HFF-Myc (cell line): ENCODE measurements around the gene PACS1.
A peak's percentile ranks its signal among the peaks of the same experiment; 100 is the strongest.

Experiments used
- DNase-seq: peaks from one replicate; pipeline ENCODE4 v3.0.0-alpha.2; 2011; ENCODE audit warnings: low read depth; ENCODE audit errors: extremely low read depth
- H3K4me3 ChIP-seq: replicated peaks from 2 replicates; pipeline ENCODE4 v1.5.1; 2011; ENCODE audit warnings: low read depth, mild to moderate bottlenecking, control low read depth, low read length
- TF ChIP-seq, protein P1 (sequence below): IDR thresholded peaks from 2 replicates; pipeline ENCODE4 v1.5.1; 2012; ENCODE audit warnings: mild to moderate bottlenecking, low read depth, low read length, control low read depth; ENCODE audit errors: missing control alignments

PACS1 gene

DNA sequence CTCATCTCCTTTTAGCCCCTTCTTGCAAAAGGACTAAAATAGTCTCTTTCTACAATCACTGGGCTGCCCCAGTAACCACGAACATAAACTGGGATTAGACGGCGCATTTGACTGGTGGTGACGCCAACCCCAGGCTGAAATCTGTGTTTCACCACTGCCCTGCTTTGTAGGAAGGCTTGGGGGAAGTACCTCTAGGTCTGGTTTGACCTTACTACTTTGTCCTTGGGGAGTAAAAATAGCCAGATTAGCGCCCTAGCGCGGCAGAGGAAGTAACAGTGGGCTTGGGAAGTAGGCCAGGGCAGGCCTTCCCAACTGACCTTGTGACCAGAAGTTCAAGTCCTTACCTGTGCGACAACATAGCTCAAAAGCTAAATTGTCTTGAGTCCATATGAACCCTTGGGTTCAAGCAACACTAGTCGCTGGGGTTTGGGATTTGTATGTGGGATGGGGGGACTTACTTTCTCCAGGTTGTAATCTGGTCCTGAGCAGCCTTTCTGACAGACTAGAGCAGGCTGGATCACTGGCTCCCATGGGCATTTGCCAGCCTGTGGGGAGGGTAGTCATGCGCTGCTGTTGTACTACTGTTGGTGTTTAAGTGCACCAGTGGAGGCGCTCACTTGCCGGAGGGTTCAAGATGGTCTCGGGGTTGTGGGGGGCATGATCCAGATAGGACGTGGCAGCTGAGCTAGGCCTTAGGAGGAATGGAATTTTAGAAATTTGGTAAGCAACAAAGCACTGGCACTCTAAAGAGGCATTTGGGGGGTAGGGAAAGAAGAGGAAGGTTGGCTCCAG, 953 bp upstream of the PACS1 start:
- peak overlapping the region; percentile 61 for H3K4me3 ChIP-seq
- TF ChIP-seq, protein P1, sequence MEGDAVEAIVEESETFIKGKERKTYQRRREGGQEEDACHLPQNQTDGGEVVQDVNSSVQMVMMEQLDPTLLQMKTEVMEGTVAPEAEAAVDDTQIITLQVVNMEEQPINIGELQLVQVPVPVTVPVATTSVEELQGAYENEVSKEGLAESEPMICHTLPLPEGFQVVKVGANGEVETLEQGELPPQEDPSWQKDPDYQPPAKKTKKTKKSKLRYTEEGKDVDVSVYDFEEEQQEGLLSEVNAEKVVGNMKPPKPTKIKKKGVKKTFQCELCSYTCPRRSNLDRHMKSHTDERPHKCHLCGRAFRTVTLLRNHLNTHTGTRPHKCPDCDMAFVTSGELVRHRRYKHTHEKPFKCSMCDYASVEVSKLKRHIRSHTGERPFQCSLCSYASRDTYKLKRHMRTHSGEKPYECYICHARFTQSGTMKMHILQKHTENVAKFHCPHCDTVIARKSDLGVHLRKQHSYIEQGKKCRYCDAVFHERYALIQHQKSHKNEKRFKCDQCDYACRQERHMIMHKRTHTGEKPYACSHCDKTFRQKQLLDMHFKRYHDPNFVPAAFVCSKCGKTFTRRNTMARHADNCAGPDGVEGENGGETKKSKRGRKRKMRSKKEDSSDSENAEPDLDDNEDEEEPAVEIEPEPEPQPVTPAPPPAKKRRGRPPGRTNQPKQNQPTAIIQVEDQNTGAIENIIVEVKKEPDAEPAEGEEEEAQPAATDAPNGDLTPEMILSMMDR: no peak
- no peak for DNase-seq

DNA sequence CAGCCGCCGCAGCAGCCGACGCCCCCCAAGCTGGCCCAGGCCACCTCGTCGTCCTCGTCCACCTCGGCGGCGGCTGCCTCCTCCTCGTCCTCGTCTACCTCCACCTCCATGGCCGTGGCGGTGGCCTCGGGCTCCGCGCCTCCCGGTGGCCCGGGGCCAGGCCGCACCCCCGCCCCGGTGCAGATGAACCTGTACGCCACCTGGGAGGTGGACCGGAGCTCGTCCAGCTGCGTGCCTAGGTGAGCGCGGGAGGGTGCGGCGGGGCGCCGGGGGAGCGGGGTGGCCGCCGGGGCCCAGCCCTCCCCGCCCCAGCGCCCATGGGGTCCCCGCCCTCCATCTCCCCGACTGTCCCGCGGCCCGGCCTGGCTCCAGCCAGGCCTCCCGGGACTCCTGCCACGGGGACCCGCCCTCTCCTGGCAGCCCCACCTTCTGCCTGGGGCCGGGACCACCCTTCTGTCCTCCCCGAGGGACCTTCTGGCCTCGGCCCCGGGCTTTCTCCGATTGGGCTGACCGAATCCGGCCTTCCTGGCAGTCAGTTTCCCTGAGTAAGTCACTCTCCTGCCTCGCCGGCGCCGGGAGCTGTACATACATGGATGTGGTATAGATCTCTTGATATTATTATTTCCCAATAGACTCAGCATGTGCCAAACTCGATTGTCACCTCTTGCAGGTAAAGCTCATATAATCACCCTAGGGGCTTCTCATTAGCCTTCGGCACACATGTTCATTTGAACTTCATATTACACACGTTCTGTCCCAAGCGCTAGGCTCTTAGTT, 720 bp downstream of the PACS1 start:
- TF ChIP-seq, protein P1: no peak
- DNase-seq: no peak
- H3K4me3 ChIP-seq: peak overlapping the region; percentile 61

DNA sequence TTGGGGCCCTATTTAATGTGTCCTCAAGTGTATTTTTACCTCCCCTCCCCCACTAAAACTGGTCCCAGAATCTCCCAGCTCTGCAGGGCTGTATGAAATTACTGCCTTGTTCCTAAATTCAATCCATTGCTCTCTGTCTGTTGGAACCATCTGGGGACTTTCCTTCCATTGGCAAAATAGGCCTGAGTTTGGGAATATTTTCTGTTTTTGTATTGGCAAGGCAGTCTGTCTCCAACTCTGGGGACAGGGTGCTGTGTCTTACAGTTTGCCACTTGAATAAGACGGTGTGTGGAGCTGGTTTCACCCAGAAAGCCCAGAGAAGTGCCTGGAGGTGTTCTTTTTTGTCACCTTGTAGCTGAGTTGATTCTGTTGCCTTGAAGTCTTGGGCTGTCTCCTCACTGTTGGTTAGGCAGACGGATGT, 1.3 kb downstream of the PACS1 start:
- H3K4me3 ChIP-seq: peak overlapping the region; percentile 61
- no peak for DNase-seq
- TF ChIP-seq, protein P1: no peak

DNA sequence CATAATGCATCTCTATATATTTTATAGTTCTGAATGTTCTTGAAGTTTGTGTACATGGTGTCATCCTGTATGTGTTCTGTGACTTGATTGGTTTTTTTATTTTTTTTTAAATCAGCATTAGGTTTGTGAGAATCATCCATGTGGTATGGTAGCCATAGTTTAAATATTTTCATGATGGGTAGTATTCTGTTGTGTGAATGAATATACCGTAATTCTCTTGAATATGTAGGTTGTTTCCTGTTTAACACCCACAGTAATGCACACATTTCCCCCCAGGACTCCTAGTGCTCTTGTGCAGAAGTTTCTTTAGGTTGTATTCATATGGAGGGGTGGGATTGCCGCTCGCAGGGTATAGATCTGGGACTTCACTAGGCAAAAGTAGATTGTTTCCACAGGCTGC, 2.0 kb downstream of the PACS1 start:
- no peak for DNase-seq
- TF ChIP-seq, protein P1: no peak
- peak overlapping the region; percentile 61 for H3K4me3 ChIP-seq

DNA sequence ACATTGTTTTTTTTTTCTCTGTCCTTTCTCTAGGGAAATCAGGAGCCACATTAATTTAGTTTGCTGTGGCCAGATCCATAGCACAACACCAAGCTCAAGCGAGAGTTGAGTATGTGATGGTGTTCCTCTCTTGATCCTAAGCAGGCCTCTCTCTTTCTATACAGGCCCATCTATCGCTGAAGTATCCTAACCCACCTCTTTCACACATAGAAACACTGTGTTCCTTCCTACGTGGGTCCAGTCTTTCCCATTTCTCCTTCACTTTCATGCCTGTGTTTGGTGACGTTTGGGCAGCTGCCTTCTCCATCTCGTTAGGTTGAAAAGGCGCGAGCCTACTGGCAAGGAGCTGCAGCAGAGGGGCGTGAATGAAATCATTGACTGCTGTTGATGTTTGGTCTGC, 2.4 kb downstream of the PACS1 start:
- DNase-seq: no peak
- 0 out of 2 replicates have a peak overlapping the region, but pooled peaks have one; percentile 61 for H3K4me3 ChIP-seq
- TF ChIP-seq, protein P1: no peak

DNA sequence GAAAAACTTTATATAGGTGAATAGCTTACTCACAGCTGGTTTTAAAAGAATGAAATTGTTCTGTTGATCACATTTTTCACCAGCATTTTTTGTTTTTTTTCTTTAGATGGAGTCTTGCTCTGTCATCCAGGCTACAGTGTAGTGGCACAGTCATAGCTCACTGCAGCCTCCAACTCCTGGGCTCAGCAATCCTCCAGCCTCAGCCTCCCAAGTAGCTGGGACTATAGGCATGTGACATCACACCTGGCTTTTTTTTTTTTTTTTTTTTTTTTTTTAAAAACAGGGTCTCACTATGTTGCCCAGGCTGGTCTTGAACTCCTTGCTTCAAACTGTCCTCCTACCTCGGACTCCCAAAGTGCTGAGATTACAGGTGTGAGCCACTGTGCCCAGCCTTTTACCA, 3.6 kb downstream of the PACS1 start:
- TF ChIP-seq, protein P1: no peak
- DNase-seq: no peak
- H3K4me3 ChIP-seq: no peak overlapping the region
